Ramos (cell line): ENCODE data around the gene GLYATL1.
"Not testable (repeated sequence)": the region's sequence is repeated elsewhere in the genome, so short reads cannot be mapped to it uniquely, and the experiment has no call there.

ENCODE experiments used
- in situ Hi-C: fragments of 300-500 bp; cut with MboI; formaldehyde crosslinking; loops from one replicate; pipeline ENCODE4 v1.14.3; 2022; ENCODE audit warnings: low sequenced_read_pairs; ENCODE audit not compliant: unreplicated experiment

GLYATL1 gene

DNA sequence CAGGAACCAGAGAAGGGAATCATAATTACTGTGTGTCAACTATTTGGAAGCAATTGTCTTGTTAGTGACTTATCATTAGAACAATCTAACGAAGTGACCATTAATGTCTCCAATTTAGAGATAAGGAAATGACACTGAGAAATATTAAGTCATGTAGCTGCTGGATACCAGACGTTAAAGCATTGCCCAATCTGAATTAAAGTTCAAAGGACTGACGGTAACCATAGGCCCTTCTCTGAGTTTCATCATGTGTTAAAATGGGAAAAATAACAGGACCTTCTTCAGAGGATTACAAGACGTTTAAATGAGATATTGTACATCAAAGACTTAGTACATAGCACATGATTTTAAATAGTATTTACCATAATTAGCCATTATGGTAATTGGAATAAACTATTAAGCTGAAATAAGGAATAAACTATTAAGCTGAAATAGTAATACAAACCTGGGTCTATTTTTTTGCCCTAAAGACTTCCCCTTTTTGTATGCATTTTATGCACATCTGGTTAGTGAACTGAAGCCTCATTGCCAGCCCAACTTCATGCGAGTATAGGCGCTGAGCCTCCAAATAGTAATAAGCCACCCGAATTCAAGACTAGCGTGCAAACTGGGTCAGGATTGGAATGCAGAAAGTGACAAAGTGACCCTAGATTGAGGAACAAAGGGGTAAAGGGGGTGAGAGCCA, 41.0 kb downstream of the GLYATL1 start:
- in situ Hi-C loops: no loop called here

DNA sequence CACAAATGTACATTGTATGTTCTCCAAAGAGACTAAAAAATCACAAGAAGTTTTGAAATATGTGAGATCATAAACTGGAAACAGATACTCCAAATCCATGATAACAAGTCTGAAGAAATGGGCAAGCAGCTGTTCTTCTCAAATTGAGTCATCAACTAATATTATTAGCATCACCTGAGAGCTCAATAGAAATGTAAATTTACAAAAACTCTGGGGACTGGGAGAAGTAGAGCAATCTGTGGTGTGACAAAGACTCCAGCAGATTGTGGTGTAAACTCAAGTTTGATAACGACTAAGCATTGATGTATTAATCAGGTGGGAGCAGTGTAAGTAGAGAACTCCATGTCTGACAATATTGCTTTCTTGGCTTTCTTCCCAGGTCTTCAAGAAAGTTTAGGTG, 53.2 kb downstream of the GLYATL1 start:
- in situ Hi-C loops: no loop called here

DNA sequence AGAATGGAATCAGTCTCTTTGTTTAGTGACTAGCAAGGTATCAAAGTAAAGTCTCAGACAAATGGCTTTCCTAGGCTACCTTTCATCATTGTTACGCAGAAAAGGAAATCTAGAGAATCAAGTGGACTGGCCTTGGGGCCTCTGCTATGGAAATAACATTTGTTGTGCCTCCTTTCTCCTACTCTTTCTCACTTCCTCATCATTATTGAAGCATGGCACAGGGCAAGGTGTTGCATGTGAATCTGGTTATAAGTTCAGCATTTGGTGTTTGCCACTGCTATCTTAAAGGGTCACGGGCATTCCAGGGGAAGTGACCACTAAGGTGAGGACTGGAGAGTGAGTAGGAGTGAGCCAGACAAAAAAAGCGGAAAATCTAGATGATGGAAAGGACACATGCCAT, 54.9 kb downstream of the GLYATL1 start:
- in situ Hi-C loops: no loop called here

- in situ Hi-C loops: no loop called here
Measured at GRCh38 chr11:58998480-58999290, 59.4 kb downstream of the GLYATL1 start.

DNA sequence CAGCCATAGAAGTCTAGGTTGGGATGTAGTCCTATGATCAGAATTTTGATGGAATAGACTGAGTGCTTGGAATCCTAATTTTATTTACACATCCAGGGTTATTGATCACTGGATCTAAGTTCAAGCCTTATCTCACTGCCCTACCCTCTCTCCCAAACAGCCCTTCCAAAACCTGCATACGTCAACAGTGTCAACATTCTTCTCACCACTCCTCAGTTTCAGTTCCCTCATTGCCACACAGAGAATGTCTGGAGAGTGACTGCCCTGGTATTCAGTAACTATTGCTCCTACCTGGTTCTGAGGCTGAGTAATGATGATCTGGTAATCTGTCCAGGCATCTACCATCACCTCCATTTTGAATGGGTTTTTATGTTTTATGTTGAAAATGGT, 60.0 kb downstream of the GLYATL1 start:
- in situ Hi-C loops: no loop called here

DNA sequence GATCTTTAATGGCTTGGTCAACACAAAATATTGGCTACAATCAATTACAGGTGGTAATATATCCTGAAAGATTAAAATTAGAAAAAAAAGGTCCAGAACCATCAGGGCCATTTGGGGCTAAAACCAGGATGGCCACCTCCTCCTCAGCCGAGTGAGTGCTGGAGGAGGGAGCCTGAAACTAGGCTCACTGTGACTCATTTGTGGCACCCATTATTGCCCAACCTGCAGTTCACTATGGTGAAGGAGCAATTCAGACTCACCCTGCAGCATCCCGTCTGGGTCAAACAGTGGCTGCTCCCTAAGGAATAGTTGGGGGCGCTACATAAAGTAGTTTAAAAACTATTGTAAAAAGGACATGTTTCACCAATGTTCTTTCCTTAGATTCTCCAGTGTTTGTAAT, 60.7 kb downstream of the GLYATL1 start:
- in situ Hi-C loops: no loop called here

DNA sequence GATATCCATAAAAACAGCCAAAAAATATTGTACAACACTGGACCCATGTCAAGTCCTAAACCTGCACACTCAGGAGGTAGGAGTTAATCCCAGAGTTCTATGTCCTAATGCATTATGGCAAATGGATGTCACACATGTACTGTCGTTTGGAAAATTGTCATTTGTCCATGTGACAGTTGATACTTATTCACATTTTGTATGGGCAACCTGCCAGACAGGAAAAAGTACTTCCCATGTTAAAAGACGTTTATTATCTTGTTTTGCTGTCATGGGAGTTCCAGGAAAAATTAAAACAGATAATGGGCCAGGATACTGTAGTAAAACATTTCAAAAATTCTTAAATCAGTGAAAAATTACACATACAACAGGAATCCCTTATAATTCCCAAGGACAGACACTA, 62.7 kb downstream of the GLYATL1 start:
- in situ Hi-C loops: not testable (repeated sequence)
